NCI-H2029 (cell line): ENCODE data around the gene POR.
"Not testable (repeated sequence)": the region's sequence is repeated elsewhere in the genome, so short reads cannot be mapped to it uniquely, and the experiment has no call there.

Experiments used
- DNase-seq: peaks from one replicate; lab custom pipeline; 2025; lab: John Stamatoyannopoulos, UW

The POR gene

GRCh38 chr7:76029682-76030081 is 114.7 kb downstream of the POR start:
- DNase-seq: not testable (repeated sequence)

DNA sequence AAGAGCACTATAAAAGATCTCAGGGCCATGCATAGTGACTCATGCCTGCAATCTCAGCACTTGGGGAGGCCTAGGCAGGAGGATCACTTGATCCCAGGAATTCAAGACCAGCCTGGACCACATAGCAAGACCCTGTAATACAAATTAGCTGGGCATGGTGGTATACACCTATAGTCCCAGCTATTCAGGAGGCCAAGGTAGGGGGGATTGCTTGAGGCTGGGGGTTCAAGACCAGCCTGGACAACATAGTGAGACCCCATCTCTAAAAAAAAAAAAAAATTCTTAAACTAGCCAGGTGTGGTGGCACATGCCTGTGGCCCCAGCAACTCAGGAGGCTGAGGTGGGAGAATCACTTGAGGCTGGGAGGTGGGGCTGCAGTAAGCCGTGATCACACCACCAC is 117.0 kb downstream of the POR start:
- no peak for DNase-seq
